CD14-positive monocyte (primary cell): ENCODE results near the gene BRIP1. TPM values are rescaled to one million over a fixed set of nuclear protein-coding genes. Genes with fewer than 3 reads are reported as not detected.

ENCODE experiments used
- DNase-seq, 3 donors: peaks; one replicate each; pipeline ENCODE4 v3.0.0-alpha.2; 2011 to 2022
- H2AFZ ChIP-seq: 2 replicates; pipeline ENCODE4 v1.6.0; 2012; ENCODE audit warnings: mild to moderate bottlenecking, low read depth, low read length, inconsistent platforms; ENCODE audit not compliant: insufficient read depth, poor library complexity, severe bottlenecking
- H3K27ac ChIP-seq, 2 donors: 1 replicate in 1 of 2; 2 replicates in 1 of 2; pipeline ENCODE4 v1.5.1; 2012 to 2013; ENCODE audit warnings: low read length in 2 of 2, control low read depth in 1 of 2, inconsistent platforms in 1 of 2, low read depth in 1 of 2, mild to moderate bottlenecking in 1 of 2
- H3K27me3 ChIP-seq, 2 donors: one replicate each; pipeline versions ENCODE4 v1.6.0 to v1.6.1; 2011 to 2013; ENCODE audit warnings: low read length in 2 of 2; ENCODE audit not compliant: control insufficient read depth in 2 of 2, insufficient read depth in 2 of 2
- H3K36me3 ChIP-seq, 2 donors: replicated peaks in 1 of 2; 1 replicate in 1 of 2; 2 replicates in 1 of 2; pipeline versions ENCODE4 v1.5.1 to v1.6.1; 2012 to 2013; ENCODE audit warnings: low read length in 2 of 2, control low read depth in 1 of 2, inconsistent platforms in 1 of 2, mild to moderate bottlenecking in 1 of 2; ENCODE audit not compliant: insufficient read depth in 2 of 2, control insufficient read depth in 1 of 2
- H3K4me1 ChIP-seq, 2 donors: 1 replicate in 1 of 2; 2 replicates in 1 of 2; pipeline versions ENCODE4 v1.5.1 to v1.6.1; 2012 to 2013; ENCODE audit warnings: low read length in 2 of 2, control low read depth in 1 of 2, inconsistent platforms in 1 of 2, mild to moderate bottlenecking in 1 of 2, moderate library complexity in 1 of 2; ENCODE audit not compliant: insufficient read depth in 2 of 2, control insufficient read depth in 1 of 2
- H3K4me2 ChIP-seq: replicated peaks from 2 replicates; pipeline ENCODE3; 2012; ENCODE audit warnings: low read length, moderate library complexity, mild to moderate bottlenecking; ENCODE audit not compliant: poor library complexity, severe bottlenecking; ENCODE audit errors: extremely low read depth
- H3K4me3 ChIP-seq, 3 experiments: fragments of 200-600 bp in 1 of 3; sonication (generic) in 1 of 3; replicated peaks in 1 of 3; 1 replicate in 2 of 3; 2 replicates in 1 of 3; pipeline ENCODE4 v1.5.1; 2011 to 2013; ENCODE audit warnings: low read length in 3 of 3, mild to moderate bottlenecking in 3 of 3, control low read depth in 2 of 3, low read depth in 2 of 3, inconsistent platforms in 1 of 3, moderate library complexity in 1 of 3
- H3K79me2 ChIP-seq: 2 replicates; pipeline ENCODE4 v1.6.0; 2012; ENCODE audit warnings: mild to moderate bottlenecking, control low read depth, inconsistent platforms, low read length, moderate library complexity; ENCODE audit not compliant: insufficient read depth
- H3K9ac ChIP-seq: 2 replicates; pipeline ENCODE4 v1.6.0; 2017; ENCODE audit warnings: low read length, mild to moderate bottlenecking; ENCODE audit not compliant: insufficient read depth, poor library complexity, severe bottlenecking
- H3K9me3 ChIP-seq, 2 donors: replicated peaks in 1 of 2; 1 replicate in 1 of 2; 2 replicates in 1 of 2; pipeline versions ENCODE4 v1.5.1 to v1.6.1; 2012 to 2013; ENCODE audit warnings: low read length in 2 of 2, control low read depth in 1 of 2; ENCODE audit not compliant: control insufficient read depth in 1 of 2, insufficient read depth in 1 of 2
- H4K20me1 ChIP-seq: 2 replicates; pipeline ENCODE4 v1.6.0; 2012; ENCODE audit warnings: mild to moderate bottlenecking, low read length, control low read depth, moderate library complexity; ENCODE audit not compliant: insufficient read depth
- H3K27ac Mint-ChIP-seq, 7 donors: one replicate each; pipeline ENCODE4 v1.8.0; 2020; ENCODE audit warnings: mild to moderate bottlenecking in 7 of 7, mixed read lengths in 7 of 7, moderate library complexity in 6 of 7, inconsistent platforms in 2 of 7
- H3K27me3 Mint-ChIP-seq, 3 donors: one replicate each; pipeline ENCODE4 v1.8.0; 2021 to 2022; ENCODE audit warnings: low read depth in 3 of 3, mild to moderate bottlenecking in 3 of 3, mixed read lengths in 3 of 3, moderate library complexity in 3 of 3, inconsistent platforms in 1 of 3
- H3K36me3 Mint-ChIP-seq, 2 donors: one replicate each; pipeline ENCODE4 v1.8.0; 2020; ENCODE audit warnings: mixed read lengths in 2 of 2, inconsistent platforms in 1 of 2, mild to moderate bottlenecking in 1 of 2
- H3K4me1 Mint-ChIP-seq: one replicate; pipeline ENCODE4 v1.8.0; 2020; ENCODE audit warnings: mild to moderate bottlenecking, mixed read lengths
- H3K4me3 Mint-ChIP-seq, 2 donors: one replicate each; pipeline ENCODE4 v1.8.0; 2020; ENCODE audit warnings: mild to moderate bottlenecking in 2 of 2, mixed read lengths in 2 of 2, moderate library complexity in 1 of 2
- H3K9me3 Mint-ChIP-seq, 7 donors: one replicate each; pipeline ENCODE4 v1.8.0; 2020 to 2022; ENCODE audit warnings: mixed read lengths in 7 of 7, mild to moderate bottlenecking in 6 of 7, moderate library complexity in 6 of 7, inconsistent platforms in 2 of 7
- WGBS: methylation state at CpG from one replicate; pipeline ENCODE4 v1.1.5; 2013; ENCODE audit warnings: missing lambda C conversion rate; ENCODE audit not compliant: insufficient coverage; 5-methylcytosine and 5-hydroxymethylcytosine counted together
- intact Hi-C, 2 donors: fragments of 100-400 bp; cut with micrococcal nuclease; formaldehyde crosslinking; loops; one replicate each; pipeline versions ENCODE4 v1.15.0 to v1.15.1; 2023
- polyA plus RNA-seq, 3 donors: library from polyadenylated mRNA; depleted of rRNA in 1 of 3; unstranded in 2 of 3; stranded (reverse) in 1 of 3; fragments of 300-500 nt in 2 of 3; fragments of >200 nt in 1 of 3; fragmentation: Illumina TruSeq in 2 of 3; gene quantifications; 1 replicate in 2 of 3; 2 replicates in 1 of 3; pipeline ENCODE4 v1.2.3, GENCODE V29; 2012 to 2021
- TF ChIP-seq, protein P1 (sequence below): fragments of 200-600 bp; IDR thresholded peaks from one replicate; pipeline ENCODE4 v1.8.0; 2022; ENCODE audit warnings: antibody characterized with exemption, mild to moderate bottlenecking

Gene BRIP1
- polyA plus RNA-seq, 3 donors = 0.11 to 0.12 TPM; not detected in 1

DNA sequence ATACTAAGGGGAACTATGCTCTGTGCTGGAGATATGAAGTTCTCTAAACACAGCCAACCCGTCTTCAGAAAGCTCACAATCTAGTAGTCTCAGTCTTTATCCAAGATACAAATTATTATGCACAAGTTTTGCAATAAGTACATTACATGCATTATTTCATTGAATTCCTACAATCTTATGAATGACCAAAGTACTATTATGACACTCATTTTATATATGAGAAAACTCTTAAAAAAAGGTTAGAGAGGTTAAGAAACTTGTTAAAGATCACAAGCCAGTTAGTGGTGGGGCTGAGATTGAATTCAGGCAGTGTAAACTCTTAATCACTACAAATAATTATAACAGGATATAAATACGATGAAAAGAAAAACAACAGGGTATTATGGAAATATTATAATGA lies 4.7 kb upstream of the BRIP1 start:
- H3K4me2 ChIP-seq = no peak overlapping the region
- no peak overlapping the region for H3K4me3 ChIP-seq
- H3K9ac ChIP-seq = no peak overlapping the region
- no peak overlapping the region for H3K27ac ChIP-seq
- no peaks in the 10 kb centered on the region for H3K9me3 Mint-ChIP-seq
- no peaks in the 10 kb centered on the region for H3K9me3 ChIP-seq
- H3K36me3 Mint-ChIP-seq = peaks cover 31 to 39% of the 10 kb centered on the region in 2 donors
- H3K4me3 Mint-ChIP-seq = no peak overlapping the region
- TF ChIP-seq, protein P1, sequence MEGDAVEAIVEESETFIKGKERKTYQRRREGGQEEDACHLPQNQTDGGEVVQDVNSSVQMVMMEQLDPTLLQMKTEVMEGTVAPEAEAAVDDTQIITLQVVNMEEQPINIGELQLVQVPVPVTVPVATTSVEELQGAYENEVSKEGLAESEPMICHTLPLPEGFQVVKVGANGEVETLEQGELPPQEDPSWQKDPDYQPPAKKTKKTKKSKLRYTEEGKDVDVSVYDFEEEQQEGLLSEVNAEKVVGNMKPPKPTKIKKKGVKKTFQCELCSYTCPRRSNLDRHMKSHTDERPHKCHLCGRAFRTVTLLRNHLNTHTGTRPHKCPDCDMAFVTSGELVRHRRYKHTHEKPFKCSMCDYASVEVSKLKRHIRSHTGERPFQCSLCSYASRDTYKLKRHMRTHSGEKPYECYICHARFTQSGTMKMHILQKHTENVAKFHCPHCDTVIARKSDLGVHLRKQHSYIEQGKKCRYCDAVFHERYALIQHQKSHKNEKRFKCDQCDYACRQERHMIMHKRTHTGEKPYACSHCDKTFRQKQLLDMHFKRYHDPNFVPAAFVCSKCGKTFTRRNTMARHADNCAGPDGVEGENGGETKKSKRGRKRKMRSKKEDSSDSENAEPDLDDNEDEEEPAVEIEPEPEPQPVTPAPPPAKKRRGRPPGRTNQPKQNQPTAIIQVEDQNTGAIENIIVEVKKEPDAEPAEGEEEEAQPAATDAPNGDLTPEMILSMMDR = no peak
- H3K79me2 ChIP-seq = no peaks in the 10 kb centered on the region
- 80% methylated on average over 1 of the region's 2 CpGs for WGBS
- H3K27me3 Mint-ChIP-seq = no peaks in the 10 kb centered on the region
- H3K27ac Mint-ChIP-seq = no peak overlapping the region
- H3K4me1 Mint-ChIP-seq = peaks cover 7% of the 10 kb centered on the region
- intact Hi-C loops = no loop called here
- no peak for DNase-seq
- peaks cover 5 to 8% of the 10 kb centered on the region in 2 donors for H3K4me1 ChIP-seq
- H3K36me3 ChIP-seq = peaks cover 29 to 60% of the 10 kb centered on the region in 2 donors
- no peaks in the 10 kb centered on the region for H3K27me3 ChIP-seq
- no peaks in the 10 kb centered on the region for H4K20me1 ChIP-seq
- no peak overlapping the region for H2AFZ ChIP-seq

DNA sequence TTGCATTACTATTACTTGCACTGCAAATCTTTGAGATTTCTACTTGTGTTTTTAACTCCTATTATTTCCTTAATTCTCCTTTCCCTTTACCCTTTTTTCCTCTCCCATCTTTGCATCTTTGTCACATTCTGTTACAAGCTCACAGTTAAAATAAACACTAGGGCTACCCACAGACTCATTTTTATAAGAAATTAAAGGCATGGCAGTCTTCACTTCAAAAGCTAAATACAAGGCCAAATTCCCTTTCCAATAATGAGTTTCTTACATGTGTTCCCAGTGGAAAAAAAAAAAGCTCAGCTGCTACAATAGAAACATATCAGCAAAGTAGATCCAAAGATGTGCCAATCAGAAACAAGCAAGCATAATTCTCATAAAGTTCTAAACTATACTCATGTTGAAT lies 3.7 kb upstream of the BRIP1 start:
- Histone ChIP-seq H3K4me3 (no peak overlapping the region), H3K27me3 (no peaks in the 10 kb centered on the region), H2AFZ (no peak overlapping the region), H3K9me3 (no peaks in the 10 kb centered on the region), H3K79me2 (peaks cover 5% of the 10 kb centered on the region), H4K20me1 (no peaks in the 10 kb centered on the region), H3K4me1 (peaks cover 11 to 18% of the 10 kb centered on the region in 2 donors), H3K9ac (no peak overlapping the region), H3K4me2 (no peak overlapping the region), H3K27ac (no peak overlapping the region), H3K36me3 (peaks cover 26 to 51% of the 10 kb centered on the region in 2 donors)
- peaks cover 18% of the 10 kb centered on the region for H3K4me1 Mint-ChIP-seq
- H3K27ac Mint-ChIP-seq = no peak overlapping the region
- H3K9me3 Mint-ChIP-seq = no peaks in the 10 kb centered on the region
- H3K36me3 Mint-ChIP-seq = peaks cover 29 to 39% of the 10 kb centered on the region in 2 donors
- no peak overlapping the region for H3K4me3 Mint-ChIP-seq
- intact Hi-C loops = no loop called here
- TF ChIP-seq, protein P1 = no peak
- no peak for DNase-seq
- H3K27me3 Mint-ChIP-seq = peaks cover 0 to 2% (median 0%) of the 10 kb centered on the region in 3 donors
